ENCODE results near the gene RNH1. TPM values are rescaled to one million over a fixed set of nuclear protein-coding genes. Genes with fewer than 3 reads are reported as not detected.

The RNH1 gene
- total RNA-seq, 1 experiment from 2014 or later, result 240 TPM

DNA sequence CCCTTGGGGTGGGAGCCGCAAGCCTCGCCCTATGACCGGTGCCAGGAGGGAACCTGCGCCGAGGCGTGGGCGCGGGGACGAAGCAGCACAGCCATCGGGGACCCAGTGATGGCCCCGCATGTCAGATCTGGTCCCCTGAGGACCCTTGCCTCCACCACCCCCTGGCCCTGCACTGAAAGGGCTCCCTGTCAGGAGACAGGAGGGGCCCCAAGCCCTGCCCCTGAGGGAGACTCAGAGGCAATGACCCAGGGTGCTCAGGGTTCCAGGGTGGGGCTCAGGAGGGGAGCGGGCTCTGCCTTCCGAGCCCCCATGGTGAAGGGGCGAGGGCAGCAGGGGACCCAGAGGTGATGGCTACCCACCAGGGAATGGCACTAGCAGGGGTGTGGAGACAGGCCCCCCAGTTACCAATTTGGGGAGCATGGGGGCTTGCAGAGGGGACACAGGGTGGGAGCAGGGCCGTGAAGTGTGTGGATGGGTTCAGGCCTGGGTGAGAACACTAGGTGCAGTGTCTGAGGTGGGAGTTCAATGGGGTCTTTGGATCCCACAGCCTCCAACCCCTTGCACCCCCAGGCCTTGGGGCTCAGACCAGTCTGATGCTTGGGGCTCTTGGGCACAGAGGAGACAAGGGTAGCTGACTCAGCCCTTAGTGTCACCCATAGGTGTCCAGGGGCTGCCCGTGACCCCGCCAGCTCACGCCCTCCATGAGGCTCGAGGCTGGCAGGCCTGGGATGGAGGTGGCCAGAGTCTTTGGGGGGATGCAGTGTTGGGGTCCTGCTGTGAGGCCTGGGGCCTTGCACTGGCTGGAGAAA lies 30.8 kb upstream of the RNH1 start:
- DNase-seq (ENCODE audit: low read depth), result no peak

DNA sequence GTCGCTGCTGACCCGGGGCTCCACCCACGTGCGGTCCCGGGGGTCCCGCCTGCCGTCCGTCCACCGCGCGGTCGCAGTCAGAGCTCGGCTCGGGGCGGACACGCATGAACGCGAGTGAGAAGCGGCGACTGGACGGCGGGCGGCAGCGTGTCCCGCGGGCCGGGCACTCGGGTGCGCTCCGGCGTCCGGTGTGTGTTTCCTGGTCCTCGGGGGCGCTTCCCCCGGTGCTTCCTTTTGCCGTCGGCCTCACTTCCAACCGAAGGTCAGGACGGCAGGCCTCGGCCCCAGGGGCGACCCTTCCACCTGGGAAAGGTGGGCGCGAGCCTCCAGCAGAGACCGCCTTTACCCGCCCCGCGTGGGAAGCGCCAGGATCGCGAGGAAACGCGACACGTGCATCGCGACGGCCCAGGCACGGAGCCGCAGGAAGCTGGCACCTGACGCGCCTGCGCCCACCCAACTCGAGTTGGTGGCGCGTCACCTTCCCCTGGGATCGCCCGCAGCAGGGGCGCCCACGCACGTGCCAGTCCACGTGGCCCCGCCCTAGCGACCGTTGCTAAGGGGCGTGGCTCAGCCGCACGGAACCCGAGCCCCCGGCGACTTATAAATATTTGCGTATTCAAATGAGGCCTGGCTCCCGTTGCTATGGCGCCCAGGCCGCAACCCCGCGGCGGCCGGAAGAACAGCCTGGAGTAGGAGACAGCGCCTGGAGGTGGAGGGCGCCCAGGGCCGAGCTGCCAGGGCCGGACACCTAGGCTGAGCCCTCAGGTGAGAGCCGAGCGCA lies 30.0 kb upstream of the RNH1 start, which contains the start of gene LRRC56:
Gene LRRC56 (plus strand): TSS at position 687 of the 781 bp plus-strand sequence. CDS start 3,158 bp downstream, outside the sequence.
- DNase-seq (ENCODE audit: low read depth), result no peak

- DNase-seq (ENCODE audit: low read depth), result peak; percentile 84
These were observed 28.7 kb upstream of the RNH1 start, which contains the start of gene HRAS for GRCh38 chr11:535519-536454. Gene HRAS (minus strand): TSS chr11:535576.

DNA sequence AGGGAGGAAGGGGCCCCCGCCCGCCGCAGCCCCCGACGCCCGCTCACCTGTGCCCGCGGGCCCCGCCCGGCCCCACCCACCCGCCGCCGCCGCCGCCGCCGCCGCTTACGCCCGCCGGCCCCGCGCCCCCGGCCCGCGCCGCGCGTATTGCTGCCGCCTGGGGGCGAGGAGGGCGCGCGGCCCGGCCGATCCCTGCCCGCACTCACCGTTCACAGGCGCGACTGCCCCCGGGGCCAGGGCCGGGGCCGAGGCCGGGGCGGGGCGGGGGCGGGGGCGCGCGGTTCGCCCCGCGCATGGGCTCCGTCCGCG lies 28.1 kb upstream of the RNH1 start:
- DNase-seq (ENCODE audit: low read depth), result no peak

DNA sequence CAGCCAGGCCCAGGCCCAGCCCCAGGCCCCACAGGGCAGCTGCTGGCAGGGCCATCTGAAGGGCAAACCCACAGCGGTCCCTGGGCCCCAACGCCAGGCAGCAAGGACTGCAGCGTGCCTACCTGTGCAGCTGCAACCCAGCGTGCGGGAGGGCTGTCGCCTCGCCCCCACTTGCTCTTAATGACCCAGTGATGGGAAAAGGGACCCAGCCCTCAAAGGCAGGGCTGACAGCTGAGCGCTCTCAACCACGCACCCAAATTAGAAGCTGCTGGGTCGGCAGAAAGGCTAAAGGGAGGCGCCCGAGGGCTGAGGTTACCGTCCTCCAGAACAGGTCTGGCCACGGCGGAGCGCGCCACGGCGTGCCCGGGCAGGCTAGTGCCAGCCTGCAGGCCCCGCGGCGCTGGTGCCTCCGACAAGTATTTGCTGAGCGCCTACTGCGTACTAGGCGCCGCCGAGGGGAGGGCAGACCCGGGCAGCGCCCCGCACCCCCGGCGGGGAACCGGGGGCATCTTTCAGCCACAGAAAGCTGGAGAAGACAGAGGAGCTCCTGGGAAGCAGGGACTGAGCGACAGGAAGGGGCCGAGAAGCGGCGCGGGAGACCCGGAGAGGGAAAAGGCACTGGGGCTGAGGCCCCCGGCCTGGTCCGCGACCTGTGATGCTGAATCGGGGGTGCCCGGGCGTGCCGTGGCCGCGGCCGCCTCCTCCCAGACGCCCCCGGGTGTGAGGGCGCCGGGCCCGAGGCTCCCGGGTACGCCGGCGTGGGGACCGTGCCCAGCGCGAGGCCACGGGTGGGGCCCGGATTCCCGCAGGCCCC lies 27.6 kb upstream of the RNH1 start:
- no peak for DNase-seq (ENCODE audit: low read depth)

GRCh38 chr11:533586-534395 lies 26.7 kb upstream of the RNH1 start:
- no peak for DNase-seq (ENCODE audit: low read depth)

GRCh38 chr11:532986-533585 lies 26.0 kb upstream of the RNH1 start:
- no peak for DNase-seq (ENCODE audit: low read depth)

DNA sequence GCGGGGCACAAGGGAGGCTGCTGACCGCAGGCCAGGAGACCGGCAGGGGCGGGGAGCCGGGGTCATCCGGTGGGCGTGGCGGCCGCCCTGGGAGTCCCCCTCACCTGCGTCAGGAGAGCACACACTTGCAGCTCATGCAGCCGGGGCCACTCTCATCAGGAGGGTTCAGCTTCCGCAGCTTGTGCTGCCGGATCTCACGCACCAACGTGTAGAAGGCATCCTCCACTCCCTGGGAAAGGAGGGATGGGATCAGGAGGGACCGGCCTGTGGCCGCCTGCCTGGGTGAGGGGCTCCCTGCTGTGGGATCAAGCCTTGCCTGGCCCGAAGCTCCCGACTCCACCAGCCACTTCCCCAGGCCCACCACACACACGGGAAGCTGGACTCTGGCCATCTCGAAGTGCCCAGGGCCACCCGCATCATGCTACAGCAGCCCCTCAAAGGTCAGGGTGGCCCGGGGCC lies 25.5 kb upstream of the RNH1 start:
- DNase-seq (ENCODE audit: low read depth), result no peak

DNA sequence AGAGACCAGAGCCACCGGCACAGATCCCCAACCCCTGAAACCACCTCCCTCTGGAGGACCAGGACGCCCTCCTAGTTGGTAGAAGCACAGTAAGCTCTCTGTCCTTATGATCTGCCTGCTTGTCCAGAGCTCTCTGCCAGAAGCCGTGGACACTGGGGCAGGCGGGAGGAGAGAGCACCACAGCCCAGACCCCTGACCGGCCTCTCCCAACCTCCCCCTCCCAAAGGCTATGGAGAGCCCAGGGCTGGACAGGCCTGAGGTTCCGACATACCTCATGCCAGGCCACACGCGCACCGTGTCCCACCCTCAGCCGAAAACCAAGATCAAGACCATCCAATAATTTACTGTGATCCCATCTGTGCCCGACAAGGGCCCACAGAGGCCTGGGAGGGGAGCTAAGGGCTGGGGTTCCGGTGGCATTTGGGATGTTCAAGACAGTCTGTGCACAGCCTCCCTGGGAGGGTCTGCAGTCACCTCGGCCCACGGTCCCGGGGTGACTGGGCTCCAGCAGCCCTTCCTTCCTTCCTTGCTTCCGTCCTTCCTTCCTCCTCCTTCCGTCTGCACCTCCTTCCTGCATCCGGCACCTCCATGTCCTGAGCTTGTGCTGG lies 25.0 kb upstream of the RNH1 start:
- DNase-seq (ENCODE audit: low read depth), result no peak

DNA sequence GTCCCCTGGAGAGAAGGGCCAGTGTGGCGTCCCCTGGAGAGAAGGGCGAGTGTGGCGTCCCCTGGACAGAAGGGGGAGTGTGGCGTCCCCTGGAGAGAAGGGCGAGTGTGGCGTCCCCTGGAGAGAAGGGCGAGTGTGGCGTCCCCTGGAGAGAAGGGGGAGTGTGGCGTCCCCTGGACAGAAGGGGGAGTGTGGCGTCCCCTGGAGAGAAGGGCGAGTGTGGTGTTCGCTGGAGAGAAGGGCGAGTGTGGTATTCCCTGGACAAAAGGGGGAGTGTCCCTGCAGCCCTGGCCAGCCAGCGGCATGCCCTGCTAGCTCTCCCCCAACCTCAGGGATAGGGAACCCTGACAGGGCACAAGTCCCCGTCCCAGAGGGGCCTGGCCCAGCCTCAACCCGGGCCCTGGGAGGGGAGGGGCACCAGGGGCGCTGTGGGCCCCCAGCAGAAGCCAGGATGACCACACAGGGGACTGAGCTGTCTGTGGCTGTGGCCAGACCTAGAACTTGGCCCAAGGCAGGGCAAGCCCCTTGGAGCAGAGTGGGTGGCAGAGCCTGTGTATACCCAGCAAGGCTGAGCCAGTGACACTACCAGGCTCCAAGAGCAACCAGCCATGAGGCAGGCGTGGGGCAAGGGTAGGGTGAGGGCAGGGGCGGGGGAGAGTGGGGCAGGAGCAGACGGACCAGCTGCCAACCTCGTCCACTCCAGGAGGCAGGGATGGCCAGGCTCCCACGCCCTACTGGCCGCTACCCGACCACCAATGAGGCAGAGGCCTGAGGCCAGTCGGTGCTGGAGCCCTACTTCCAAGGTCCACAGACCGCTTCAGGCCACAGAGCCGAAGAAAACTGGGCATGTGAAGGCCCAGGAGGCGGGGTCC lies 24.2 kb upstream of the RNH1 start:
- no peak for DNase-seq (ENCODE audit: low read depth)

DNA sequence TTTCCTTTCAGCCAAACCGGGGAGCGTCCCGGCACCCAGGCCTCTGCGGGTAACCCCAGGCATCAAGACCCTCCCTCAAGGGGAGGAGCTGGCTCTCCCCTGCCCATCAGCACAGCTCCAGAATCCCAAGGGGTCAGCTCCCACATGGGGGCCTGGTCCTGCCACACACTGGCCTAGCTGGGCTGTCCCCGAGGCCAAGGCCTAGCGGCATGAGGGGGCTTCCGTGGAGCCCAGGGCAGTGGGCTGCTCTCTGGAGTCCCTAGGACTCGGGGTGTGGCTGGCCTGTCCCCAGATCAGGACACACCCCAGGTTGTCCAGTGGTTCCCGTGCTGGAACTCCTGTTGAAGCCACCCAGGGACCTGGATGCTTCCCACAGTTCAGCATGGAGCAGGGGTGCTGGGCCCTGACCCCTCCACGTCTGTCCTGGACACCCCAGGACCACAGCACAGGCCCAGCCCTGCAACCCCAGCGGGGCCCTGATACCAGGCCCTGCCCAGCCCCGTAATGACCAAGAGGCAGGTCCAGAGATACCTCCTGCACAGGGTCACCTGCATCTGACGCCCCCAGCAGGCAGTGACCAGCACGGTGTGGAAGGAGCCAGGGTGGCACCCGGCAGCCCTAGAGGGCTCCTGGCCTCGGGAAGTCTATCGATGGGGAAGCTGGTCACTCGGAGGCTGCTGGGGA lies 22.8 kb upstream of the RNH1 start:
- DNase-seq (ENCODE audit: low read depth), result no peak

GRCh38 chr11:528815-529727 lies 22.0 kb upstream of the RNH1 start:
- DNase-seq (ENCODE audit: low read depth), result no peak

DNA sequence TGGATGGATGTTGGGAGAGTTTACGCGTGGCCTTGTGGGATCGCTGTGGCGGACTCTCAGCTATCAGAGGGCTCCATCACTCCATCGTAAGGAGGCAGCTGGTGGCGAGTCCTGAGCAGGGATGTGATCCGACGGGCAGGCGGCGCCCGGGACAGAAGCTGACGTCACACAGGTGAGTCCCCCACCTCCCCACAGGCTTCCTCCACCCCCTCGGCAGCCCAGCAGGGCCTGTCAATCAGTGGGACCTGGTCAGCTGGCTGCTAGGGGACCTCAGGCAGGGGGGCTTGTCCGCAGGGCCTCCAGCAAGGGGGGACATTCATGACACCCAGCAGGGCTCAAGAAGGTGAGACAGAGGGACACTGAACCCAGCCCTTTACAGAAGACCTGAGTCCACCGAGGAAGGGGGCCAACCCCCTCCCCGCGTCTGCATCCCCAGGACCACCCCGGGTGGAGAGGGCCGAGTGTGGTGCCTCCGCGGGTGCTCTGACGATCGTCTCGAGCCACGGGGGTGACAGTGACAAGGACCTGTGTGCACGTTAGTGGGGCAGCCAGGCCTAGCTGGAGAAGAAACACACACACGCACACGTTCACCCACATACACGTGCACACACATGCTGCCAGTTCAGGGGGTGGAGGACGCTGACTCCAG lies 21.2 kb upstream of the RNH1 start:
- DNase-seq (ENCODE audit: low read depth), result no peak

DNA sequence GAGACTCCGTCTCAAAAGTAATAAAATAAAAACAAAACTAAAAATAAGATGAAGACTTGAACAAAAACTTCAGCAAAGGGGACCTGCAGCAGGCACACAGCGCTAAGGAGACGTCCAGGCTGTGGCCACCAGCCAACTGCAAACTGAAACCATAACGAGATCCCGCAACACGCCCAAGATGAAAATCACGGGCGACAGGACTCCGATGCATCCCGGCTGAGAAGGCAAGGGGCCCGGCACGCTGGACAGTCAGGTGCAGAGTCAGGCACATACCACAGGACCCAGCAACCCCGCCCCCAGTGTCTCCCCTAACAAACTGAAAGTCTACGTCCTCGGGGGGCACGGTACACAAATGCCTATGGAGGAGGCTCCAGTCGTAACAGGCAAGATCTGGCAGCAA lies 19.1 kb upstream of the RNH1 start:
- no peak for DNase-seq (ENCODE audit: low read depth)

- DNase-seq (ENCODE audit: low read depth), result no peak
These were observed 14.2 kb upstream of the RNH1 start for GRCh38 chr11:521177-521688.
